HCT116 (cell line): ENCODE data around the gene TBC1D16. TPM values are rescaled to one million over a fixed set of nuclear protein-coding genes. Genes with fewer than 3 reads are reported as not detected.

Experiments used
- ATAC-seq: fragments of 200-7000 bp; cut with Tn5 transposase; 2 replicates; pipeline ENCODE4 v1.9.1; 2020; ENCODE audit warnings: mild to moderate bottlenecking, moderate library complexity
- BruUV-seq: library from RNA; stranded (reverse); fragments of 400-500 nt; replicated peaks from 2 replicates; lab custom pipeline; 2021; lab: Mats Ljungman, UMichigan
- CTCF ChIA-PET: fragments of 300-600 bp; sonication (Branson Sonifier 250); formaldehyde crosslinking; loops from one replicate; lab custom pipeline; 2021; ENCODE audit warnings: antibody characterized with exemption; lab: Charles Lee
- POLR2A ChIA-PET: fragments of 300-600, 350-600 bp; sonication (Branson Sonifier 250); formaldehyde crosslinking; loops from one replicate; lab custom pipeline; 2021; ENCODE audit warnings: antibody characterized with exemption; lab: Charles Lee
- RAD21 ChIA-PET, 2 experiments: fragments of 300-600 bp; sonication (Branson Sonifier 250); formaldehyde crosslinking; loops; one replicate each; lab custom pipeline; 2023; ENCODE audit warnings: low total read pairs in 2 of 2; ENCODE audit not compliant: uncharacterized antibody in 2 of 2, unreplicated experiment in 2 of 2, low non-redundant PET in 1 of 2; lab: Charles Lee
- DNase-seq: peaks from one replicate; pipeline ENCODE4 v3.0.0-alpha.2; 2010; ENCODE audit warnings: low read depth, low spot score
- H2AFZ ChIP-seq: fragments of 200-600 bp; shearing (Covaris generic), sonication (generic); 2 replicates; pipeline ENCODE4 v1.6.1; 2017; ENCODE audit warnings: low read depth, mixed run types, mixed read lengths, antibody characterized with exemption, low read length; ENCODE audit not compliant: poor library complexity, severe bottlenecking
- H3K27ac ChIP-seq: 2 replicates; pipeline ENCODE4 v1.5.1; 2012; ENCODE audit warnings: low read depth, low read length
- H3K27me3 ChIP-seq: fragments of 200-600 bp; sonication (generic); 2 replicates; pipeline ENCODE4 v1.6.1; 2016; ENCODE audit warnings: mixed run types, low read length, mixed read lengths; ENCODE audit not compliant: insufficient read depth
- H3K36me3 ChIP-seq, 2 experiments: fragments of 200-500 bp in 1 of 2; fragments of 200-600 bp in 1 of 2; sonication (Bioruptor generic) in 1 of 2; sonication (generic) in 1 of 2; 2 replicates each; pipeline versions ENCODE4 v1.5.1 to v1.6.1; 2014 to 2016; ENCODE audit warnings: low read length in 2 of 2, inconsistent platforms in 1 of 2, mixed read lengths in 1 of 2, mixed run types in 1 of 2; ENCODE audit not compliant: insufficient read depth in 2 of 2, control insufficient read depth in 1 of 2
- H3K4me1 ChIP-seq, 2 experiments: fragments of 200-600 bp in 1 of 2; sonication (generic) in 1 of 2; 2 replicates each; pipeline versions ENCODE4 v1.5.1 to v1.6.1; 2012 to 2017; ENCODE audit warnings: low read length in 2 of 2, inconsistent platforms in 1 of 2, mild to moderate bottlenecking in 1 of 2, mixed read lengths in 1 of 2, mixed run types in 1 of 2, moderate library complexity in 1 of 2; ENCODE audit not compliant: insufficient read depth in 2 of 2, control insufficient read depth in 1 of 2
- H3K4me2 ChIP-seq: fragments of 200-600 bp; sonication (generic); 2 replicates; pipeline ENCODE4 v1.6.1; 2017; ENCODE audit warnings: mixed run types, low read length, mixed read lengths
- H3K4me3 ChIP-seq, 2 experiments: fragments of 200-600 bp in 1 of 2; sonication (generic) in 1 of 2; replicated peaks in 1 of 2; 2 replicates each; pipeline ENCODE4 v1.5.1; 2011 to 2016; ENCODE audit warnings: low read length in 2 of 2, control low read depth in 1 of 2, low read depth in 1 of 2, mild to moderate bottlenecking in 1 of 2, mixed read lengths in 1 of 2, mixed run types in 1 of 2
- H3K79me2 ChIP-seq: fragments of 200-600 bp; sonication (generic); 2 replicates; pipeline ENCODE4 v1.6.1; 2017; ENCODE audit warnings: mild to moderate bottlenecking, mixed run types, low read length, moderate library complexity, mixed read lengths; ENCODE audit not compliant: insufficient read depth
- H3K9ac ChIP-seq: fragments of 200-600 bp; sonication (generic); 2 replicates; pipeline ENCODE4 v1.6.1; 2016; ENCODE audit warnings: low read length, mixed read lengths
- H3K9me2 ChIP-seq: fragments of 200-600 bp; sonication (generic), shearing (Covaris generic); 2 replicates; pipeline ENCODE4 v1.6.1; 2017; ENCODE audit warnings: mixed run types, mild to moderate bottlenecking, moderate library complexity; ENCODE audit not compliant: insufficient read depth
- H3K9me3 ChIP-seq, 2 experiments: fragments of 200-500 bp in 1 of 2; fragments of 200-600 bp in 1 of 2; sonication (Bioruptor generic) in 1 of 2; sonication (generic) in 1 of 2; 2 replicates each; pipeline ENCODE4 v1.6.1; 2014 to 2017; ENCODE audit warnings: low read length in 2 of 2, mixed read lengths in 2 of 2, inconsistent platforms in 1 of 2, low read depth in 1 of 2, mild to moderate bottlenecking in 1 of 2, mixed run types in 1 of 2, moderate library complexity in 1 of 2; ENCODE audit not compliant: control insufficient read depth in 1 of 2, insufficient read depth in 1 of 2
- H4K20me1 ChIP-seq: fragments of 200-600 bp; sonication (generic), shearing (Covaris generic); 2 replicates; pipeline ENCODE4 v1.6.1; 2017; ENCODE audit warnings: mixed run types, mild to moderate bottlenecking, moderate library complexity; ENCODE audit not compliant: insufficient read depth
- ATF3 ChIP-seq: IDR thresholded peaks from 2 replicates; pipeline ENCODE4 v1.6.1; 2012
- CEBPB ChIP-seq: IDR thresholded peaks from 2 replicates; pipeline ENCODE4 v1.6.1; 2012; ENCODE audit warnings: low read depth
- CTCF ChIP-seq, 3 experiments: fragments of 200-600 bp in 1 of 3; sonication (generic) in 1 of 3; IDR thresholded peaks in 2 of 3; conservative IDR thresholded peaks in 1 of 3; 2 replicates each; pipeline ENCODE4 v1.5.1; 2012 to 2017; ENCODE audit warnings: low read depth in 2 of 3, low read length in 2 of 3, antibody characterized with exemption in 1 of 3, borderline replicate concordance in 1 of 3, control low read depth in 1 of 3, mild to moderate bottlenecking in 1 of 3, mixed read lengths in 1 of 3, mixed run types in 1 of 3, moderate library complexity in 1 of 3; ENCODE audit not compliant: insufficient read depth in 1 of 3
- EGR1 ChIP-seq: IDR thresholded peaks from 2 replicates; pipeline ENCODE4 v1.6.1; 2012; ENCODE audit warnings: low read depth
- ELF1 ChIP-seq: IDR thresholded peaks from 2 replicates; pipeline ENCODE4 v1.6.1; 2012; ENCODE audit warnings: low read depth, borderline replicate concordance
- JUND ChIP-seq: IDR thresholded peaks from 2 replicates; pipeline ENCODE4 v1.6.1; 2012
- MAX ChIP-seq: IDR thresholded peaks from 2 replicates; pipeline ENCODE4 v1.6.1; 2012
- POLR2A ChIP-seq: IDR thresholded peaks from 2 replicates; pipeline ENCODE4 v1.7.0; 2011; ENCODE audit warnings: borderline replicate concordance; ENCODE audit not compliant: insufficient read depth, insufficient read length; ENCODE audit errors: extremely low read depth
- POLR2AphosphoS5 ChIP-seq: IDR thresholded peaks from 2 replicates; pipeline ENCODE4 v1.6.1; 2011; ENCODE audit warnings: mild to moderate bottlenecking, low read depth, low read length, moderate library complexity
- REST ChIP-seq: IDR thresholded peaks from 2 replicates; pipeline ENCODE4 v1.6.1; 2012; ENCODE audit warnings: low read depth
- SIN3A ChIP-seq: IDR thresholded peaks from 2 replicates; pipeline ENCODE4 v1.6.1; 2012; ENCODE audit warnings: low read depth
- SP1 ChIP-seq: IDR thresholded peaks from 2 replicates; pipeline ENCODE4 v1.6.1; 2012; ENCODE audit warnings: low read depth
- SRF ChIP-seq: IDR thresholded peaks from 2 replicates; pipeline ENCODE4 v1.6.1; 2012; ENCODE audit warnings: low read depth
- ZFX ChIP-seq: fragments of 450-650 bp; IDR thresholded peaks from 2 replicates; pipeline ENCODE4 v1.6.1; 2017
- intact Hi-C: fragments of 100-400 bp; cut with micrococcal nuclease; formaldehyde crosslinking; loops from 2 replicates; pipeline ENCODE4 v1.10.0; 2022
- total RNA-seq: library from RNA; stranded (reverse); gene quantifications from one replicate; pipeline ENCODE4 v1.2.1, GENCODE V29; 2021; ENCODE audit not compliant: unreplicated experiment

TBC1D16 gene
- total RNA-seq, 1 experiment from 2014 or later = 31.1 TPM

GRCh38 chr17:79922798-79923197 is 112.9 kb downstream of the TBC1D16 start (continued):
- TF ChIP-seq REST (no peak), SIN3A (no peak), CTCF (IDR thresholded peaks at IDR 0.05 in 2 of 3, conservative IDR thresholded peaks at IDR 0.05 in 1 of 3; ENCODE audit: borderline replicate concordance in 1 of 3, insufficient read depth in 1 of 3, low read depth in 2 of 3, low read length in 2 of 3) (no peak), ELF1 (no peak), POLR2A (no peak), SP1 (no peak)
- TF ChIP-seq, all 23 proteins: peak for 0

- no peak overlapping the region for H3K4me3 ChIP-seq
- H4K20me1 ChIP-seq = no peaks in the 10 kb centered on the region
- no TSS peak for BruUV-seq
- H3K79me2 ChIP-seq = no peaks in the 10 kb centered on the region
- H3K9me3 ChIP-seq = no peaks in the 10 kb centered on the region
- intact Hi-C loops = no loop called here
- no peak overlapping the region for H3K4me2 ChIP-seq
- CTCF ChIA-PET = no interaction called here
- no peak overlapping the region for H2AFZ ChIP-seq
- ATAC-seq = no peak
- POLR2A ChIA-PET = no interaction called here
- no peaks in the 10 kb centered on the region for H3K36me3 ChIP-seq
- TF ChIP-seq ELF1 (no peak), ATF3 (no peak), SP1 (no peak), ZFX (no peak), JUND (no peak), POLR2AphosphoS5 (no peak), MAX (no peak), SRF (no peak), EGR1 (no peak), CEBPB (no peak)
- H3K27ac ChIP-seq = no peak overlapping the region
- RAD21 ChIA-PET = no interaction called here
- H3K27me3 ChIP-seq = no peaks in the 10 kb centered on the region
- peaks cover 31 to 33% of the 10 kb centered on the region in 2 experiments; a peak in 3 of 4 replicates for H3K4me1 ChIP-seq
- DNase-seq = no peak
- no peak overlapping the region for H3K9ac ChIP-seq
- H3K9me2 ChIP-seq = no peaks in the 10 kb centered on the region
Observed at GRCh38 chr17:79922116-79922601, 113.5 kb downstream of the TBC1D16 start.
